CD4-positive, alpha-beta T cell treated with Interleukin-10 for 1 hour (primary cell): ENCODE measurements around the gene CHRNA7.
"Not testable (repeated sequence)": the region's sequence is repeated elsewhere in the genome, so short reads cannot be mapped to it uniquely, and the experiment has no call there.

ENCODE experiments used
- DNase-seq: peaks from one replicate; pipeline ENCODE4 v3.0.0-alpha.2; 2020

Gene CHRNA7

GRCh38 chr15:32209081-32209480, 178.8 kb downstream of the CHRNA7 start:
- not testable (repeated sequence) for DNase-seq

DNA sequence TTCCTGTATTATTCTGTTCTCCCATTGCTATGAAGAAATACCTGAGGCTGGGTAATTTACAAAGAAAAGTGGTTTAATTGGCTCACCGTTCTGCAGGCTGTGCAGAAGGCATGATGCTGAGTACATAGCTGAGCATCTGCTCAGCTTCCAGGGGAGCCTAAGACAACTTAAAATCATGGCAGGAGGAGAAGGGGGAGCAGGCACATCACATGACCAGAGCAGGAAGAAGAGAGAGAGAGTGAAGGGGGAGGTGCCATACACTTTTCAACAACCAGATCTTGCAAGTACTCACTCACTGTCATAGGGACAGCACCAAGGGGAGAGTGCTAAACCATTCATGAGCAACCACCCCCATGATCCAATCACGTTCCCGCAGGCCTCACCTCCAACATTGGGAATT, 188.4 kb downstream of the CHRNA7 start:
- DNase-seq, result no peak
